ENCODE data around the gene C1orf210. TPM values are rescaled to one million over a fixed set of nuclear protein-coding genes. Genes with fewer than 3 reads are reported as not detected.

Gene C1orf210
- polyA plus RNA-seq, 1 donor (not counting 4 experiments of a cell fraction or from before 2014, with no cell fraction given), result 5.6 TPM

GRCh38 chr1:43299101-43299500 is 13.7 kb upstream of the C1orf210 start:
- no peak overlapping the region for H3K27ac ChIP-seq (ENCODE audit: control insufficient read depth, insufficient read depth, low read length)
- H3K4me3 ChIP-seq (ENCODE audit: control insufficient read depth in 2 of 3, extremely low read depth in 1 of 3, insufficient read depth in 2 of 3, low read depth in 1 of 3, low read length in 3 of 3), result no peak overlapping the region
- peaks cover 7% of the 10 kb centered on the region for H3K4me1 ChIP-seq (ENCODE audit: control insufficient read depth, extremely low read depth, insufficient read depth, low read length)
- no peak for FAIRE-seq
- H3K79me2 ChIP-seq (ENCODE audit: control insufficient read depth, insufficient read depth, low read length), result no peaks in the 10 kb centered on the region
- no peak overlapping the region for H3K4me2 ChIP-seq (ENCODE audit: control insufficient read depth, extremely low read depth, insufficient read depth, low read depth, low read length)
- peaks cover 4% of the 10 kb centered on the region for H3K27me3 ChIP-seq (ENCODE audit: control insufficient read depth, extremely low read depth, insufficient read depth, low read length)
- TF ChIP-seq EZH2 (IDR thresholded peaks at IDR 0.05; ENCODE audit: low read length) (no peak), CTCF (optimal IDR thresholded peaks at IDR 0.05 in 1 of 3, IDR thresholded peaks at IDR 0.05 in 1 of 3, conservative IDR thresholded peaks at IDR 0.05 in 1 of 3; ENCODE audit: extremely low read depth in 1 of 3, insufficient read depth in 2 of 3, low read length in 3 of 3) (no peak)
- H4K20me1 ChIP-seq (ENCODE audit: control insufficient read depth, extremely low read depth, insufficient read depth, low read length), result no peaks in the 10 kb centered on the region
- DNase-seq (ENCODE audit: low read depth, low spot score), result no peak
- dilution Hi-C loops (cut with MboI; ENCODE audit: extremely low pct_ligation_motif_present, low sequenced_read_pairs), result no loop called here
- H2AFZ ChIP-seq (ENCODE audit: control insufficient read depth, low read length), result no peak overlapping the region
- H3K9me3 ChIP-seq (ENCODE audit: control insufficient read depth, low read depth, low read length), result no peaks in the 10 kb centered on the region
- H3K9ac ChIP-seq (ENCODE audit: control insufficient read depth, extremely low read depth, insufficient read depth, low read length), result no peak overlapping the region
- H3K9me1 ChIP-seq (ENCODE audit: control insufficient read depth, extremely low read depth, insufficient read depth, low read length), result no peaks in the 10 kb centered on the region
- H3K36me3 ChIP-seq (ENCODE audit: control insufficient read depth in 2 of 2, extremely low read depth in 1 of 2, insufficient read depth in 2 of 2, low read length in 2 of 2), result no peaks in the 10 kb centered on the region

GRCh38 chr1:43298055-43298454 is 12.7 kb upstream of the C1orf210 start:
- no peak overlapping the region for H2AFZ ChIP-seq (ENCODE audit: control insufficient read depth, low read length)
- no peak overlapping the region for H3K9ac ChIP-seq (ENCODE audit: control insufficient read depth, extremely low read depth, insufficient read depth, low read length)
- no peaks in the 10 kb centered on the region for H3K36me3 ChIP-seq (ENCODE audit: control insufficient read depth in 2 of 2, extremely low read depth in 1 of 2, insufficient read depth in 2 of 2, low read length in 2 of 2)
- H3K27me3 ChIP-seq (ENCODE audit: control insufficient read depth, extremely low read depth, insufficient read depth, low read length), result no peaks in the 10 kb centered on the region
- H4K20me1 ChIP-seq (ENCODE audit: control insufficient read depth, extremely low read depth, insufficient read depth, low read length), result no peaks in the 10 kb centered on the region
- H3K79me2 ChIP-seq (ENCODE audit: control insufficient read depth, insufficient read depth, low read length), result no peaks in the 10 kb centered on the region
- no peaks in the 10 kb centered on the region for H3K9me1 ChIP-seq (ENCODE audit: control insufficient read depth, extremely low read depth, insufficient read depth, low read length)
- H3K27ac ChIP-seq (ENCODE audit: control insufficient read depth, insufficient read depth, low read length), result no peak overlapping the region
- FAIRE-seq (no peak), DNase-seq (ENCODE audit: low read depth, low spot score) (no peak)
- H3K4me2 ChIP-seq (ENCODE audit: control insufficient read depth, extremely low read depth, insufficient read depth, low read depth, low read length), result no peak overlapping the region
- dilution Hi-C loops (cut with MboI; ENCODE audit: extremely low pct_ligation_motif_present, low sequenced_read_pairs), result no loop called here
- TF ChIP-seq CTCF (optimal IDR thresholded peaks at IDR 0.05 in 1 of 3, IDR thresholded peaks at IDR 0.05 in 1 of 3, conservative IDR thresholded peaks at IDR 0.05 in 1 of 3; ENCODE audit: extremely low read depth in 1 of 3, insufficient read depth in 2 of 3, low read length in 3 of 3), result no peak
- TF ChIP-seq EZH2 (IDR thresholded peaks at IDR 0.05; ENCODE audit: low read length), result no peak
- H3K4me3 ChIP-seq (ENCODE audit: control insufficient read depth in 2 of 3, extremely low read depth in 1 of 3, insufficient read depth in 2 of 3, low read depth in 1 of 3, low read length in 3 of 3), result no peak overlapping the region
- H3K4me1 ChIP-seq (ENCODE audit: control insufficient read depth, extremely low read depth, insufficient read depth, low read length), result peaks cover 9% of the 10 kb centered on the region
- no peaks in the 10 kb centered on the region for H3K9me3 ChIP-seq (ENCODE audit: control insufficient read depth, low read depth, low read length)
